K562 (cell line): ENCODE results near the gene CPLX1. TPM values are rescaled to one million over a fixed set of nuclear protein-coding genes. Genes with fewer than 3 reads are reported as not detected.

Experiments used
- ATAC-seq: fragments of 200-7000 bp; cut with Tn5 transposase; 3 replicates; pipeline ENCODE4 v1.9.1; 2020; ENCODE audit warnings: moderate library complexity
- BruUV-seq: library from RNA; stranded (reverse); fragments of 400-500 nt; replicated peaks from 2 replicates; lab custom pipeline; 2021; lab: Mats Ljungman, UMichigan
- CTCF ChIA-PET: fragments of 300-600 bp; formaldehyde crosslinking; extraction: SDS; loops from one replicate; lab custom pipeline; 2021; ENCODE audit warnings: low intra/inter-chr PET ratio; lab: Yijun Ruan, JAX
- POLR2A ChIA-PET: fragments of 300-600, 350-650 bp; sonication (Branson Sonifier 250); formaldehyde crosslinking; extraction: SDS; loops from one replicate; lab custom pipeline; 2021; ENCODE audit warnings: antibody characterized with exemption, inconsistent platforms; lab: Yijun Ruan, JAX
- DNase-seq, 4 experiments: peaks; one replicate each; pipeline versions ENCODE4 v3.0.0 to v3.0.0-alpha.2; 2011 to 2018; ENCODE audit warnings: low spot score in 3 of 4, mixed read lengths in 3 of 4; ENCODE audit errors: extremely low read depth in 1 of 4
- FAIRE-seq: peaks from 2 replicates; lab custom pipeline; 2011; peaks lifted over from hg19 to GRCh38; lab: Jason Lieb, UNC
- H2AFZ ChIP-seq: 2 replicates; pipeline ENCODE4 v1.6.0; 2011; ENCODE audit warnings: low read depth, low read length, control low read depth, inconsistent platforms
- H3K27ac ChIP-seq: fragments of 200-600 bp; 3 replicates; pipeline ENCODE4 v1.8.0; 2011; ENCODE audit warnings: low read depth, mild to moderate bottlenecking, control low read depth, inconsistent platforms, low read length, moderate library complexity, mixed read lengths; ENCODE audit errors: extremely low read depth
- H3K27me3 ChIP-seq, 2 experiments: fragments of 300-600 bp in 1 of 2; 2 replicates in 1 of 2; 3 replicates in 1 of 2; pipeline versions ENCODE4 v1.6.0 to v1.8.0; 2011; ENCODE audit warnings: inconsistent platforms in 2 of 2, low read length in 2 of 2, mild to moderate bottlenecking in 1 of 2, mixed read lengths in 1 of 2, moderate library complexity in 1 of 2; ENCODE audit not compliant: control insufficient read depth in 2 of 2, insufficient read depth in 2 of 2
- H3K36me3 ChIP-seq: fragments of 300-600 bp; 3 replicates; pipeline ENCODE4 v1.8.0; 2011; ENCODE audit warnings: mild to moderate bottlenecking, low read length, inconsistent platforms; ENCODE audit not compliant: control insufficient read depth, insufficient read depth
- H3K4me1 ChIP-seq, 2 experiments: fragments of 200-600 bp in 1 of 2; replicated peaks in 1 of 2; 2 replicates in 1 of 2; 3 replicates in 1 of 2; pipeline versions ENCODE4 v1.5.1 to v1.8.0; 2011; ENCODE audit warnings: inconsistent platforms in 2 of 2, low read length in 2 of 2, mild to moderate bottlenecking in 1 of 2, mixed read lengths in 1 of 2, moderate library complexity in 1 of 2; ENCODE audit not compliant: control insufficient read depth in 2 of 2, insufficient read depth in 2 of 2
- H3K4me2 ChIP-seq: 2 replicates; pipeline ENCODE4 v1.6.1; 2011; ENCODE audit warnings: low read length, control low read depth, inconsistent platforms, mixed read lengths; ENCODE audit not compliant: insufficient read depth
- H3K4me3 ChIP-seq: fragments of 200-600 bp; sonication (generic), shearing (Covaris generic); 2 replicates; pipeline ENCODE4 v1.5.1; 2016; ENCODE audit warnings: control low read depth, inconsistent platforms
- H3K79me2 ChIP-seq: fragments of 200-600 bp; 3 replicates; pipeline ENCODE4 v1.8.0; 2011; ENCODE audit warnings: low read length, inconsistent platforms; ENCODE audit not compliant: control insufficient read depth, insufficient read depth
- H3K9ac ChIP-seq, 2 experiments: 2 replicates each; pipeline versions ENCODE4 v1.6.0 to v1.6.1; 2011; ENCODE audit warnings: low read depth in 2 of 2, low read length in 2 of 2, control low read depth in 1 of 2, inconsistent platforms in 1 of 2, mild to moderate bottlenecking in 1 of 2, mixed read lengths in 1 of 2; ENCODE audit not compliant: insufficient read depth in 1 of 2
- H3K9me1 ChIP-seq: one replicate; pipeline ENCODE4 v1.6.0; 2011; ENCODE audit warnings: inconsistent platforms, mild to moderate bottlenecking, low read length, moderate library complexity; ENCODE audit not compliant: control insufficient read depth, insufficient read depth
- H3K9me3 ChIP-seq: replicated peaks from 2 replicates; pipeline ENCODE4 v1.5.1; 2011; ENCODE audit warnings: low read depth, low read length, inconsistent platforms; ENCODE audit not compliant: control insufficient read depth, insufficient read depth
- H4K20me1 ChIP-seq: replicated peaks from 2 replicates; pipeline ENCODE4 v1.6.1; 2011; ENCODE audit warnings: low read length, inconsistent platforms, mixed read lengths; ENCODE audit not compliant: control insufficient read depth, insufficient read depth
- CHD2 ChIP-seq: IDR thresholded peaks from 2 replicates; pipeline ENCODE4 v1.6.1; 2011; ENCODE audit warnings: low read depth, low read length
- HNRNPL ChIP-seq: fragments of 200-400 bp; formaldehyde crosslinking; IDR thresholded peaks from 2 replicates; pipeline ENCODE4 v1.6.1; 2017; ENCODE audit warnings: low read depth, mild to moderate bottlenecking, low read length
- MCM5 ChIP-seq: fragments of 450-650 bp; IDR thresholded peaks from 2 replicates; pipeline ENCODE4 v1.6.1; 2016; ENCODE audit warnings: low read depth
- POLR2AphosphoS2 ChIP-seq: IDR thresholded peaks from 2 replicates; pipeline ENCODE4 v1.6.1; 2012; ENCODE audit warnings: low read length, improper control_type of control experiment
- POLR2G ChIP-seq: fragments of 200-400 bp; formaldehyde crosslinking; IDR thresholded peaks from 2 replicates; pipeline ENCODE4 v1.6.1; 2017; ENCODE audit warnings: low read depth, mild to moderate bottlenecking, antibody characterized with exemption, low read length, moderate library complexity
- RBFOX2 ChIP-seq: fragments of 200-400 bp; formaldehyde crosslinking; IDR thresholded peaks from 2 replicates; pipeline ENCODE4 v1.6.1; 2017; ENCODE audit warnings: low read depth, mild to moderate bottlenecking, low read length, moderate library complexity
- RBM22 ChIP-seq: fragments of 200-400 bp; formaldehyde crosslinking; IDR thresholded peaks from 2 replicates; pipeline ENCODE4 v1.6.1; 2018; ENCODE audit warnings: low read length, low read depth; ENCODE audit not compliant: poor library complexity, severe bottlenecking
- WGBS: fragments of 100-300 bp; shearing (Covaris generic); methylation state at CpG from one replicate; pipeline ENCODE4 v1.1.6; 2016; ENCODE audit warnings: low coverage, mixed read lengths; ENCODE audit not compliant: insufficient coverage; ENCODE audit errors: missing lambda C conversion rate; 5-methylcytosine and 5-hydroxymethylcytosine counted together
- in situ Hi-C: fragments of 300-500 bp; cut with MboI; formaldehyde crosslinking; loops from 4 replicates; pipeline ENCODE4 v1.15.0; 2018; ENCODE audit warnings: inconsistent platforms, mixed read lengths
- intact Hi-C: fragments of 100-400 bp; cut with micrococcal nuclease; formaldehyde crosslinking; loops from 2 replicates; pipeline ENCODE4 v1.14.2; 2022
- polyA plus RNA-seq, 8 experiments: library from polyadenylated mRNA; depleted of rRNA in 4 of 8; stranded (reverse) in 5 of 8; unstranded in 3 of 8; fragments of >200 nt; fragmentation: Nextera tagmentation in 2 of 8; fragmentation: Illumina TruSeq in 1 of 8; extraction: Ambion mirVana in 2 of 8; extraction: Trizol in 1 of 8; gene quantifications; 2 replicates each; pipeline versions ENCODE4 v1.2.1 to v1.2.3, GENCODE V29; 2011 to 2014; ENCODE audit warnings: inconsistent platforms in 1 of 8, missing spikeins in 1 of 8
- total RNA-seq, 7 experiments: library from RNA; depleted of rRNA in 6 of 7; stranded (reverse); fragments of >200 nt in 6 of 7; fragmentation: Illumina TruSeq in 2 of 7; extraction: Trizol in 2 of 7; gene quantifications; 2 replicates each; pipeline versions ENCODE4 v1.2.1 to v1.2.3, GENCODE V29; 2011 to 2021; ENCODE audit warnings: low replicate concordance in 1 of 7

CPLX1 gene
- total and polyA plus RNA-seq, 9 of the 15 experiments (the other 6 are each of a cell fraction or from before 2014, with no cell fraction given), result 0.03 to 3.3 (median 0.17) TPM; not detected in 2

GRCh38 chr4:768995-769394 lies 56.9 kb downstream of the CPLX1 start:
- TF ChIP-seq POLR2G (peak; percentile 75), RBM22 (peak; percentile 85), POLR2AphosphoS2 (0 out of 2 replicates have a peak, but pooled peaks have one; percentile 9), RBFOX2 (peak; percentile 43), MCM5 (no peak), HNRNPL (no peak), CHD2 (no peak)
- Histone ChIP-seq H3K4me3 (no peak overlapping the region), H3K4me2 (no peak overlapping the region), H3K27me3 (no peaks in the 10 kb centered on the region), H4K20me1 (peaks cover 4% of the 10 kb centered on the region; the same call in 1 of the 2 replicates), H3K9ac (no peak overlapping the region), H3K9me1 (no peaks in the 10 kb centered on the region), H3K9me3 (peaks cover 4% of the 10 kb centered on the region; the same call in 1 of the 2 replicates), H3K79me2 (peaks cover 48% of the 10 kb centered on the region), H3K36me3 (peaks cover 84% of the 10 kb centered on the region), H2AFZ (no peak overlapping the region), H3K4me1 (peaks cover 0 to 28% of the 10 kb centered on the region in 2 experiments; a peak in 3 of 5 replicates), H3K27ac (no peak overlapping the region)
- ATAC-seq, result no peak
- no peak for DNase-seq
- intact Hi-C loops (loop anchor here (10.0 kb wide), 1 partner anchor 216 kb away; the partner anchor contains the start of gene IDUA), in situ Hi-C loops (no loop called here)
- FAIRE-seq, result no peak
- ChIA-PET POLR2A (interaction anchor here (0.7 to 1.0 kb wide), 2 partner anchors 20 to 237 kb away, joined by 3 read pairs; no protein-coding TSS in a partner anchor), CTCF (no interaction called here)
- 91% methylated on average over 12 of the region's 12 CpGs for WGBS
- BruUV-seq, result no TSS peak
